NCI-H2227 (cell line): ENCODE data around the gene SNCG.
"Not testable (repeated sequence)": the region's sequence is repeated elsewhere in the genome, so short reads cannot be mapped to it uniquely, and the experiment has no call there.

Experiments used
- DNase-seq: peaks from one replicate; lab custom pipeline; 2025; ENCODE audit not compliant: unreplicated experiment; lab: John Stamatoyannopoulos, UW

Gene SNCG

DNA sequence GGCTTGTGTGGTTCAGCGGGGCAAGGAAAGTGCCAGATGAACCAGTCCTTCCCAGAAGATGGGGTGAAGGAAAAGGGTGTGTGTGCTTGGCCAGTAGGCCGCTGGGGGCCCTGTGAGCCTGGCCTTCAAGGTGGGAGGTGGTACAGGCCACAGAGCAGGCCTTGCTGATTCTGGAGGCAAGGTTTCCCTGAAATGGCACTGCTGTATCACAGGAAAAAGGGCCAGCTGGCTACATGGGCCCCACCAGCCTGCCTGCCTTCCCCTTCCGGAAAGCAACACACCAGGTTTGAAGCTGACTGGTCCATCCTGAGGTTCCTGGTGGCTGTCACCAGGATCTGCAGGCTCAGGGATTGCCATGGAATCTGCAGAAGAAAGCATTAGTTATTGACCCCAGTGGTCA is 13.5 kb upstream of the SNCG start:
- DNase-seq, result no peak

DNA sequence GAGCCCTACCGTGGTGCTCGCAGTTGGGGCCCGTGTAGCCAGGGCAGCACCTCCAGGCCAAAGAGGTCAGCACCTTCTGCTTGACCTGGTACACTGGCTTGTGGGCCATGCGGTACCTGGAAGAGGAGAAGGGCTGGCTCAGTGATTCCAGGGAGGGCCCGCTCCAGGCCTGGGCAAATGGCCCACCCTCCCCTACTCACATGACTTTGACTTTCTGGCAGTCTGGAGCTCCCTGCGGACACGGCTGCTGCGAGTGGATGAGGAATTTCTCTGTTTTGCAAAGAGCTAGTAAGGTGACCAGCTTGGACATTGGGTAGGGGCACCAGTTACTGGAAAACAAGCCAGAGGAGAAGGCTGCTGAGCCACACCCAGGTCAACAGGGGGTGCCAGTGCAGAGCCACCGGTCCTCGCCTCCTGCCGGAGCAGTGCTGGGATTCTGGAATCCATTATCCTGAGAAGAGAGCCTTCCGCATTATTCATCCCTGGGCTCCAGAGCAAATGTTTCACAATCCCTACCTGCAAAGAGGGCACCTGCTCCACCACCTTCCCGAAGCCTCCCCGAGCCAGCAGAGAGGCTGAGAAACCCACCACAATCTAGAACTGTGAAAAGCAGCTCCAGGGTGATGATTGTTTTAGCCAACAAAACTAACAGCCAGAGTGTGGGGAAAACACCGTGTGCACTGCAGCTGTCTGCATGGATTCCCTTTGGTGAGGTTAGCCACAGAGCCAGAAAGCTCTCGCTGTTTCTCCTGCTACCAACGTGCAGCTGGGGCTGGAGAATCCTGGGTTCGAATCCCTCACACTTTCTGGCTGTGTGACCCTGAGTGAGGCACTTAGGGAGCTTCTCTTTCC is 12.8 kb upstream of the SNCG start:
- DNase-seq, result no peak

DNA sequence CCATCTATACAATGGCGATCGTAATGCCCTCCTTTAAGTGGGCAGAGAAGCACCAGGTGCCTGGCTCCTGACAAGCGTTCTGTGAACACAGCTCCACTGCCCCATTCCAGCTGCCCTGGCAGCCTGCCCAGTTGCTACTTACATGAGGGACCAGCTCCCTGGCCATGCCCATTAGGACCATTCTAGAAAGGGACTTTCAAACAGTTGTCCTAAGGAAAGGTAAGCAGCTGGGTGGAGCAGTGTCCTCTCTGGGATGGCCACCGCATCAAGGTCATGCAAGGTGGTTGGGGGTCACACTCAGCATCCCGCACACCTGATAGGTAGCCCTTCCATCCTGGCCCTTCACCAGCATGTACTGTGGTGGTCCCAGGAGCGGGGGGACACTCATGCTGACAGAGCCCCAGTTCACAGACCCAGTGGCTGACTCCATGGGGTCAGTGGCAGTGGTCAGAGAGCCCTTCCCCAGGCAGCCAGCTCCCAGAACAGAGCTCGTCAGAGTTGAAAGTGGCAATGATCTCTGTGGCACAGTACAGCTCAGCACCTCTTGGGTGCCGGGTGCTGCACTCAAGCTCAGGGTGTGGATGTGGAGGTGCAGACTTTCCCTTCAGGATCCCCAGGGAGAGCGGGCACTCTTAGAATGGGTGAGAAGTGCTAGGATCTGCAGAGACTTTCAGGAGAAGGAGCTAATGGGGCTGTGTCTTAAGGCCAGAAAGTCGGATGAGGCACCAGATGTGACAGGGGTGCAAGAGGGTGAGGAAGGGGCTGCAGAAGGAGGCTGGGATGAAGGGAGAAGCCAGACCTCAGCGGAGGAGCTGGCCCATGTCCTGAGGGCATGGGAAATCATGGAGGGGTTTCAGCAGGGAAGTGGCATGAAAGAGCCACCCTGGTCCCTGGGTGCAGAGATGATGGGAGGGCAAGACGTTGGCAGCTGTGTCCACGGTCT is 11.9 kb upstream of the SNCG start:
- DNase-seq, result no peak

DNA sequence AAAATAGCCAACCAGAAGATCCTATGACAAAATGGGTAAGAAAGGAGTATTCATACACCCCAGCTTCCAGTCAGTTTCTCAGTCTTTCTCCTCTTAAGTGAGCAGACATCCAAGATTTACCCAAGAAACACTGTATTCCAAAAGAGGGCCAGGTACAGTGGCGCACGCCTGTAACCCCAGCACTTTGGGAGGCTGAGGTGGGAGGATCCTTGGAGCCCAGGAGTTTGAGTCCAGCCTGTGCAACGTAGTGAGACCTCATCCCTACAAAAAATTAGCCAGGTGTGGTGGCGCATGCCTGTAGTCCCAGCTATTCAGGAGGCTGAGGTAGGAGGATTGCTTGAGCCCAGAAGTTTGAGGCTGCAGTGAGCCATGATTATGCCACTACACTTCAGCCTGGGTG is 10.6 kb upstream of the SNCG start:
- not testable (repeated sequence) for DNase-seq

DNA sequence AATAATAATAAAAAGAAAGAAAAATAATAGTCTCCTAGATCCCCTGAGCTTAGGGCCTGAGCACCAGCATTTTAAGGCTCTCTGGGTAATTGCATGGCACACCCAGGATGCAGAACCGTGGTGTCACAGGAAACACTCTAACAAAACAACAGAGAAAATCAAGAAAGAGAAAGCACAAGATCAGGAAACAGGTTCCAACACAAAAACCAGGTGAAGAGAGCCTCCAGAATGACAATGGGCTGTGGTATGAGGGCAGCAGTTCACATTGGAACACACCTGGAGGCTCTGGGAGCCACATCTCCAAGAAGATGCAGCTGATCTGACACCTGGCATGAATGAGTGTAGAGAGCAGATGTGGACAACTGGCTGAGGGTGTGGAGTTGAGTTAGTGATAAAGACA is 8.1 kb upstream of the SNCG start:
- no peak for DNase-seq

DNA sequence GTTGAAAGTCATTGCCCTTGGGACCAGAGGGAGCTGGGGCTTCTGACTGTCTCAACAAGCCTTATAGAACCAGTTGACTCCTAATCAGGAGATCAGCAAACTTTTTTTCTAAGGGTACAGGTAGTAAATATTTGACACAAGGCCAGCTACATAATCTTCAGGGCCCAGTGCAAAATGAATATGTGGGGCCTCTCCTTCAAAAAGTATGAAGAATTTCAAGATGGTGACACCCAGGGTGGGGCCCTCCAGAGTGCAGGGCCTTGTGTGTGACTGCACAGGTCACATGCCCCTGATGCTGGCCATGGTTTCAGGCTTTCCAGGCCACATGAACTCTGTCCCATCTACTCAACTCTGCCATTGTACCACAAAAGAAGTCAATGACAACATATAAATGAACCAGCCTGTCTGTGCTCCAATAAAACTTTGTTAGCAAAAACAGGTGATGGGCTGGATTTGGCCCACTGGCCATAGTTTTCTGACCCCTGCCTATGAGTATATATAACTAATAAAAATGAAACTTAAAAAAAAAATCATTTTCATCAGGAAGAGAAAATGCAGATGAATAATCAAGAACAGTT is 7.1 kb upstream of the SNCG start:
- DNase-seq, result no peak

DNA sequence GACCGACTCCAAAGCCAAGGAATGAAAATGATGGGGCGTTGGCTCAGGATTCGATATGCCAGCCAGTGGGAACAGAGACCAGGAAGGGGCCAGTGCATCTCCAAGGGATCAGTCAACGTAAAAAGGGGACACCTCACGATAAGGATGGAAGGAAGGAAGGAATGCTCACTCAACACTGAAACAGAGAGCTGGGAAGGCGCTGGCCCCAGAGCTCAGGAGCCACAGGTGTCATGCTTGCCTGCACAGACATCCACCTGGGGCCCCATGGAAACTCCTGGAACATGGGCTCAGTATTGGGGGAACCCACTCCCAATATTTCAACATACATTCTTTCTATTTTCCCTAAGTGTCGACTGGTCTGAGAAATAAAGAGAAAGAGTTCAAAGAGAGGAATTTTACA is 6.3 kb upstream of the SNCG start:
- DNase-seq, result no peak

DNA sequence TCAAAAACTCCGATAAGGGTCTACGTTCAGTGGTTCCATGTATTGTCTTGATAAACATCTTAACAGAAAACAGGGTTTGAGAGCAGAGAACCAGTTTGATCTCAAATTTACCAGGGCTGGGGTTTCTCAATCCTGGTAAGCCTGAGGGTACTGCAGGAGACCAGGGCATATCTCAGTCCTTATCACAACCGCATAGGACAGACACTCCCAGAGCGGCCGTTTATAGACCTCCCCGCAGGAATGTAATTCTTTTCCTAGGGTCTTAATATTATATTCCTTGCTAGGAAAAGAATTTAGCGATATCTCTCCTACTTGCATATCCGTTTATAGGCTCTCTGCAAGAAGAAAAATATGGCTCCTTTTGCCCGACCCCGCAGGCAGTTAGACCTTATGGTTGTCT is 5.7 kb upstream of the SNCG start:
- DNase-seq, result not testable (repeated sequence)

DNA sequence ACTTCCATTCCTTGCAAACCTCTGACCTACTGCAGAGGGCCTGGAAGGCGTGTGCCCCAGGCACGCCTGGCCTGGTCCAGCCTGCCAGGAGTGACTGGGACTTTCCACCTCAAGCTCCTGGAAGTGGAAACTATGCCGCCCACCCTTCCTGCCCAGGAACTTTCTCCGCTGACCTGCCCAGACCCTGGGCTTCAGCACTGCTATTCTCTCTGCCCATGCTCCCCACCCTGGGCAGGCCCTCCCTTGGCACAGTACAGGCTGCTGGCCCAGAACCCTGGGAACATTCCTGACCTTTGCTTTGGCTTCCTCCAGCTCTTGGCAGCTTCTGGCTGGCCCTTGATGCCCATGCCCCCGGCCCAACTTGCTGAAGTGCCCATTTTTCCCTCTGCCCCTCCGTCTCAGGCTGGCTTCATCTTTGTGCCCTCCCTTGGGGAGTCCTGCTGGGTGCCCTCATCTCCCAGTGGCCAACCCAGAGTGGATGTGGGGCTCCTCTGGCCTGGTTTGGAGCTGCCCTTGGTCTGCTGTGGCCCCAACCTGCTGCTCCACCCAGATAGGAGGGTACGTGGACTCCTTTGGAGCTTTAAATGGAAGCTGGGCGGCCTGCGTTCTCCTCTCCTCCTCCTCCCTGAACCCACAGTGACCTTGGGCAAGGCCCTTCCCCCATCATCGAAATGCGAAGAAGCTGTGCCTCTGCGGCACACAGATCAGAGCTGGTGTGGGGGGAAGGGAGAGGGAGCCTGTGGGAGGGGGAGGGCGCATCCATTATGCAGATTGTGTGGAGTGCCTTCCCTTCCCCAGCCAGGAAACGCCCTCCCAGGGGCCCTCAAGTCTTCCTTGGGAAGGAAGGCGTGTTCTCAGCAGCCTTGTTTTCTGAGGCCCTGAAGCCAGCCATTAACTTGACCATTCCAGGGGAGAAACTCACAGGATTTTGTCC is 4.4 kb upstream of the SNCG start:
- DNase-seq, result peak; percentile 82

DNA sequence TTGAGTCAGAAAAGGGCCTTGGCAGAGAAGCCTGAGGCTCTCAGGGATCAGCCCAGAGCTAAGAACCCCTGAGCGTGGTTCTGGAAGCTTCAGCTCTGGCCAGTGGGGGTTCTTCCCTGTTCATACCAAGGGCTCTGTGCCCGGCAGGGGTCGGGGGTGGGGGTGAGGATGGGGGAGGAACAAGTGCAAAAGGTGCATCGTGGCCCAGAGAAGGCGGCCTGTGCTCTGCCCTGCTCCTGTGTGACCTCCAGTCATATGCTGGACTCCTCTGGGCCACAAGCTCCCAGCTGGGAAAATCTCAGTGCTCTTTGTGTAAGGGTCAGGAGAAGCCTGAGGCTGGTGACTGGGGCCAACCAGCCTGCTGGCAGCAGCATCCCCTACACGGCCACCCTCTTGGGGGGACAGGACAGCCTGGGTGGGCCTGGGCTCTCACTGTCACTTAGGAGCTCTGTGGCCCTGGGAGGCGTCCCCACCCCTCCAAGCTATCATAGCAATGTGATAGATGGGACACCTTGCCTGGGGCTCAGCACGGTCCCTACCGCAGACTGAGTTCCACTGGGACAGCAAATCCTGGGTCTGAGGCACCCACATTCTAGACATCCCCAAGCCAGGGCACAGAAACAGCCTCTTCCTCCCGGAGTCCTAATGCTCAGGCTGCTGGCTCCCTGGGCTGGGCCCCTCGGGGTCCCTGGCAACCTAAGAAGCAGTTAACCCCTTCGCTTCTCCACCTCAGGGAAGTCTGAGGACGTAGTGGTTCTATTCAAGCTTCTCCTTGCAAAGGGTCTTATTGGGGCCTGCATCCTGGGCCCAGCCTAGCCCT is 3.5 kb upstream of the SNCG start:
- no peak for DNase-seq

DNA sequence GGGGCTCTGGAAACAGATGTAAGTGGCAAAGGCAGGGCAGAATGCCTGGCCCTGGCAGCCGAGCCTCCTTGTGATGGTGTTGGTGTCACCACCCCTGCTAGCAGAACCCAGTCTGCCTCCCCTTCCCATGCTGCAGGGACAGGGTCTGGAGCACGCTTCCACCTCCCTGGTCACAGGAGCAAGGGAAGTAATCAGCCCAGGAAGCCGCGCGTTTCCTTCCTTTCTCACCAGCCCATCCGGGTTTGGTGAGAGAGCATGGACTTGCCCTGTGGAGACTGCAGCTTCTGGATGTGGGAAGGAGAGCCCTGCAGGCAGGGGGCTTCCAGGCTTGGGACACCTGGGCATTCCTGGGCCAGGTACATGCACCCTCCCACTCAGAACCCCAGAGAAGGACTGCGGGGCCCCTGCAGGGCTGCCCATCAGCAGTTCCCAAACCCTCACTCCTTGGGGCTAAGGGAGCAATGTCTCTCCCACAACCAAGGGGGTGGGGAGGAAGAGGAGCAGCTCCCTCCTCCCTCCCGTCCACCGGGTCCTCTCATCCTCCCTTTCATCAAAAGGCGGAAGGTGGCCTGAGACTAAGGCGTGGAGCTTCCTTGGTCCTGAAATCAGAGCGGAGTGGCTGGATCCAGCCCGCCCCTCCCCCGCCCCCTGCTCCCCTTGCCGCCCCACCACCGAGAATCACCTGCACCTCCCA is 2.8 kb upstream of the SNCG start:
- no peak for DNase-seq

DNA sequence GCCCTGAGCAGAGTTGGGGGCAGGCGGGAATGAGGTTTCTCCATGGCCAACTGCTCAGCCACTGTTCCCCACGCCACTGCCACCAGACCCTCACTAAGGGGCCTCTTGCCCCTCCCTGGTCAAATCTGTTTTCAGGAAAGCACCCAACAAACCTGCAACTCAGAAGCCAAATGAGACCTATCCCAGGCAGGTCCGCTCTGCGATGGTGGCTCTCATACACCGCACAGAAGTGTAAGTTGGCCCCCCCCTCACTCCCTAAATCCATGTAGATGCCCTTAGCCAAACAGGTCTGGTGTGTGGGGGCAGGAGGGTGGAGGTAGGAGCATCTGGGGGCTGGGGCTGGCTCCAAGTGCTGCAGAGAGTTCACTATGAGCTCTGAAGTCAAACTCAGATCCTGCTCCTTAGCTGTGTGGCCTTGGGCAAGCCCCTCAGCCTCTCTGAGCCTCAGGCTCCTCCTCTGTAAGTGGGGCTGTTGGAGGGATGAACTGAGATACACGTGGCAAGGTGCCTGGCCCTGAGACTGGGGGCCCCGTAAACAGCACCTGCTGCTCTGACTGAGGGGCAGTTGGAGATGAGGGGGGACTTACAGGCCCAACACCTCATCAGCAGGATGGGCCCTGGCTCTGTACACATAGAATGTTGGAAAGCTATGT is 2.1 kb upstream of the SNCG start:
- no peak for DNase-seq

DNA sequence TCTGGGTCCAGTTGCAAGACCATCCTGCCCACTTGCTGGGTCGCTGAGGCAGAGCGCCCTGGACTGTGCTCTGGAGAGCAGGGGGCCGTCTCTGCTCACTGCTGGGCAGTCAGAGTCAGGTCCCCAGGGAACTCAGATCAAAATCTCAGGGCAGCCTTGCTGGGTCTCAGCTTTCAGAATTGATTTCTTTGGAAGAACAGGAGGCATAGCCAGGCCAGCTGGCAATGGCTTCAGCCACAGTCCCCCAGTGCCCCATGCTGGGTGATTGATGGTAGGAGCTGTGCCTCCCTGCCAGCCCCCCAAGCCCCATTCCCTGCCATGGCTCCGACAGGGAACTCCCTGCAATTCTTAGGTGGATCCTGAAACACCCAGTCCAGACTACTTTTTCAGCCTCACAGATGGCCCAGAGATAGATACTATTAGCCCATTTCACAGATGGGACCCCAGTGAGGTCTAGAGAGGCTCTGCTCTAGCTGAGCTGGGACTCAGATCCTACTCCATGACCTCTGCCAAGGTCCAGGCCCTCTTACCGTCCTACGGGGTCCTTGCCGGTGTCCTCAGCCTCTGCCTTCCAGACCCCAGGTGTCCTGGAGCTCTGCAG is 1.5 kb upstream of the SNCG start:
- no peak for DNase-seq

DNA sequence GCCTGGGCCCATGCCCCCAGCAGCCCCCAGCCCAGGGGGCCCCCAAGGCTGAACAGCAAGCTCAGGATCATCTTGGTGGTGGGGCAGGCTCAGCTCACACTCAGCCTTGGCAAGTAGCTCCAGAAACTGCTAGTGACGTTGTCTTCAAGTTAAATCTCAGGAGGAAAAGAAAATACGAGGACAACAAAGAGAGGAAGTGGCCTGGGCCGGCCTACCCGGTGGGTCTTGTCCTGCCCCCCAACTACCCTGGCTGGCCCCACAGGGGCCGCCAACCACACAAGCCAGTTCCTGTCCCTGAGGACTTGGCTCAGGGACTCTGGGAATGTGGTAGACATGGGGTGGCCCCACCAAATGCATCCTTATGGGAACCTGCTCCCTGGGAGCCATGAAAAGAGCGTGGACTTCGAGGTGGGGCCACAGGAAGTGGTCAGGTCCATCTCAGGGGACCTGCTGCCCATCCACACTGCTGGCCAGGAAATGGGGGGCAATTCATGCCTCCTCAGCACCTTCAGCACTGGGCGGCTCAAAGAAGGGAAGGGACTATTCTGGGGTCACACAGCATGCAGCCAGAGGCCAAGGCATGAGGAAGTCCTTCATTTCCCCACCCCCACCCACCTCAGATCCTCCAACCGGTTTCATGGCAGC is 806 bp upstream of the SNCG start, which contains the start of gene MMRN2:
Gene MMRN2, minus strand, starts transcription at position 145 of the 645 bp plus-strand sequence. Its CDS starts 74 bp downstream, at position 71.
- no peak for DNase-seq

DNA sequence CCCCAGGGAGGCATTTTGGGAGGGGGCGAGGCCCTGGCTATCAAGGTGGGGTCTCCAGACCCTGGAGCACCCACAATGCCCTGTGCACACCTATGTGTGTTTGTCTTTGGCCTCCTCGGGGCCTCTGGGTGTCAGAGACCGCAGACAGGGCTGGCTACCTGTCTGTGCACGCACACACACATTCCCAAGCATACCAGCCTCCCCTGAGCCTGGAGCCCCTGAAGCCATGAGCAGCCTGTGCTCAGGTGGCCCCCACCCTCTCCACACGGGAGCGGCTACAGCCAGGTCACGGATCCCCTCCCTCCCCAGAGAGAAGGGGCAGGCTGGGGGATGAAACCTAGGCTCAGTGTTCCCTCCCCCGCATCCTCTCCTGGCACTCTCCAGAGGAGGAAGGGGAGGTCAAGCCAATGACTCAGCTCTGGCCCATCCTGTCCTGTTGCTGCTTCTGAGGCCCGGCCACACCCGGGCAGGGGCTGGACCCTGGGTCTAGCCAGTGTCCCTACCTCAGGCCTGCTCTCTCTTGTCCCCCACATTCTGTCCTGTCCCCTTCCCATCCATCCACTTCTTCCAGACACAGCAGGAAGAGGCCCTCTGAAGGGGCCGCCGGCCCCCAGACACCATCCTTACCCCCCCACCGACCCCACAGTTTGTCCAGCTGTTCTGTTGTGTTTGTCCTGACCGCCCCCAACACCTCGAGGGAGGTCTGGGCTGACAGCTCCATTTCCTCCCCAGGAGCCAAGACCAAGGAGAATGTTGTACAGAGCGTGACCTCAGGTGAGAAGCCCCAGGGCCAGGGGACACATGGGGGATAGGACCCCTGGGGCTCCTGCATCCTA is 720 bp downstream of the SNCG start:
- no peak for DNase-seq

DNA sequence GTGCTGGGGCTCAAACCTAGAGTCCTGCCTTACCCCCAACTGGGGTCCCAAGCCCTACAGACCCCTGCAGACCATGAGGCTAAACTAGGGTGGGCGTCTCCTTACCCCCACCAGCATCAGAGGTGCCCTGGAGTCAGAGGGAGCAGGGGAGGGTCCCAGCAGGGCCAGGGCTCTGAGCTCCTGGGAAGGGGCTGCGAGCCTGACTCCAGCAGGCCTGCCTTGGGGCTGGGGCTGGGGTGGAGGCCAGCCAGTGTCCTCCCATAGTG is 1.3 kb downstream of the SNCG start:
- no peak for DNase-seq
